Kidney tubule cell (primary cell): Measurements from ENCODE around the gene MAML2.
"Not testable (repeated sequence)": the region's sequence is repeated elsewhere in the genome, so short reads cannot be mapped to it uniquely, and the experiment has no call there.

ENCODE experiments used
- DNase-seq: peaks from one replicate; pipeline ENCODE4 v3.0.0-alpha.2; 2018; ENCODE audit warnings: low spot score

The MAML2 gene

DNA sequence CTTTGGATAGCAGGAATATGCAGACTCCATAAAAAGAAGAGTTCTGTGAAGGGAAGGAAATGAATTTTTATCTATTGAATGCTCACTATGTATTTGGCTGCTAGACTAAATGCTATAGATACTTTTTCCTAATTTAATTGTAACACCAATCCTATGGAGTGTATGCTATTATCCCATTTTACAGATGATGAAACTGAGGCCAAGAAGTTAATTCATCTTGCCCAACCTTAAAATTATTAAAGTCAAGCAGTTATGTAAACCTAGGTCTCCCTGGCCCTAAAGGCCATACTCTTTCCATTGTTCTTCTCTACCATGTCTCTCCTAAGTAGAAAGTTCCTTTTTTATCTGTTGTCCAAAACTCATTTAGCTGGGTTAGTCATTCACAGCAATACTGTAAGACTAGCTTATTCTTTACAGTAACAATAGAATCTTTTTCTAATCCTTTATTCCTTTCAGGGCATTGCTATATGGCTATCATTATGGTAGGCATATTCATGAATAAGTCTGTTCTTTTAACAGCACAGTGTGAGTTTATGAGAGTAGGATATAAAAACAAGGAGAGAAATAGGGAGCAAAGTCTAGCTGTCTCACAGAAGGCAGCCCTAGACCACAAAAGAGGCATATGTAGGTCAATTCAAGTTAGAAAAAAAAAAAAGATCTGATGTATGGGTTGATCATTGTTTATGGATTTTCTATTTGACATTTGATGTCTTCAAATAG is 50.5 kb downstream of the MAML2 start:
- DNase-seq = no peak

DNA sequence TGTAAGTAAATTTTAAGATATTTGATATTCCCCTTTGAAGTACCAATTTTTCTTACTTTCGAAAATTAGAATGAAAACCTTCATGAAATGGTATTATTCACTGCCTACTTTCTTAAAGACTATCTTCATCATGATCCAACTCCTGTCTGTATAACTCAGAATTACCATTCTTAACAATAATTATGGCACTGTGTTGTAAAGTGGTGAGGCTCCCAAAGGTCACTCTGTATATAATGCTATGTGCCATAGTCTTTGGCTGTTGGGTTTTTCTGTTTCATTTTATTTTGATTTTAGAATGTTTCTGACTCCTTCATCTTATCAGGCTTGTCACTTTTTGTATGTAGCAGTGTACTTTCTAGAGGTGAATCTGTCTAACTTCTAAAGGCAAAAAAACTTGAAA is 52.4 kb downstream of the MAML2 start:
- no peak for DNase-seq

DNA sequence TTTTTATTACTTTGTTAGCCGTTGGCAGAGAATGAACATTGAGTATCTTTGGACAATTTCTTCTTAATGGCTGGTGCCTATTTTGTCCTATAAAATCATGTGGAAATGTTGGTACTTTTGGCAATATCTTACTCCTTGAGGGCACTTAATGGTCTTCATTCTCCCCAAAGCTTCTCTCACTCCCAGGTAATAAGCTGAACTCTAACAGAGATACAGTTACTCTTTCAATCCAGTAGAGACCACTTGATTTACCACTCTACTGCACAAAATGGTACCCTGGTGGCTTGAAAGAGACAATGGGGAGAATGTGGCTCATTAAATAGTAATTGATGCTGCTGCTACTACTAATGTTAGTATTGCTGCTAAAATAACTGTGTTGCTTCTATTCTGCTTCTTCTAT is 53.0 kb downstream of the MAML2 start:
- no peak for DNase-seq

DNA sequence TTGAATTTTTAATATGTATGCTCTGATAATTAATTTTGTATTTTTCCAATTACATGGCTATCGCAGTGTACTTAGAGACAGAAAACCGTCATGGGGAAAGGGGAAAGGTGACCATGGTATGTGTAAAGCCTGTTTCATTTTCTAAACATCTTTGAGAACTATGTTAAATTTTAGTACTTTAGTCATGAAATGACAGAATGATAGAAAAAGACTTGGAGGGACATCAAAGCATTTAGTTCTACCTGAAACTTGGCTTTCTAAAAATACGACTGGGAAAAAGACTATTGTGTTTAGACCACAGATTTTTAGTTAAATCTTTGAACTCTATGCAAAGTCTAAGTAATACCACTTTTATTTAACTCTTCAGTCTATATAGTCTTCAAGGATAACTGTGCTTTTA is 54.1 kb downstream of the MAML2 start:
- no peak for DNase-seq

DNA sequence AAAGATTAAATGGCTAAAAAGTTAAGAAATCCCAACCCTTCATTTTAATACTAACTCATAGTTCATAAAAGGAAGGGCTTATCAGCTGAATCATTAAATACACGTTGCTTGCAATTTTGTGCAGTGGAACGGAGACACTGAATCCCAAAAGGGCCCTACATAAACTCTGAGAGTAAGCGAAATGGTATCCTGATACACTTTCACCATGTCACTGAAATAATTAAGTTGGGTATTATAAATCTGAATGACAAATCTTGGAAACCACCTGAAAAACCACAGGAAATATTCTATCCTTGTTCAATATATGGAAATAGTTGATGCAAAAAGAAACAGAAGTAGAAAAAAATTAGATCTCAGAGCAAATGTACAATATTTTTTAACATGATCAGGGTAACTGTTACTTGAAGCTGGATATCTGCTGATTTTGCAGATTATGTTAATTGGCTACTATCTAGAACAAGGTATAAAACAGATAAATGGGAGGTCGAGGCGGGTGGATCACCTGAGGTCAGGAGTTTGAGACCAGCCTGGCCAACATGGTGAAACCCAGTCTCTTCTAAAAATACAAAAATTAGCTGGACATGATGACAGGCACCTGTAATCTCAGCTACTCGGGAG is 55.1 kb downstream of the MAML2 start:
- peak; percentile 42 for DNase-seq

DNA sequence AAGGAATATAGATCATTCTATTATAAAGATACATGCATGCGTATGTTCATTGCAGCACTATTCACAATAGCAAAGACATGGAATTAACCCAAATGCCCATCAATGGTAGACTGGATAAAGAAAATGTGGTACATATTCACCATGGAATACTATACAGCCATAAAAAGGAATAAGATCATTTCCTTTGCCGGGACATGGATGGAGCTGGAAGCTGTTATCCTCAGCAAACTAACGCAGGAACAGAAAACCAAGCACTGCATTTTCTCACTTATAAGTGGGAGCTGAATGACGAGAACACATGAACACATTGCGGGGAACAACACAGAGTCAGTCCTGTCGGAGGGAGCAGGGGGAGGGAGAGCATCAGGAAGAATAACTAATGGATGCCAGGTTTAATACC is 57.0 kb downstream of the MAML2 start:
- not testable (repeated sequence) for DNase-seq

DNA sequence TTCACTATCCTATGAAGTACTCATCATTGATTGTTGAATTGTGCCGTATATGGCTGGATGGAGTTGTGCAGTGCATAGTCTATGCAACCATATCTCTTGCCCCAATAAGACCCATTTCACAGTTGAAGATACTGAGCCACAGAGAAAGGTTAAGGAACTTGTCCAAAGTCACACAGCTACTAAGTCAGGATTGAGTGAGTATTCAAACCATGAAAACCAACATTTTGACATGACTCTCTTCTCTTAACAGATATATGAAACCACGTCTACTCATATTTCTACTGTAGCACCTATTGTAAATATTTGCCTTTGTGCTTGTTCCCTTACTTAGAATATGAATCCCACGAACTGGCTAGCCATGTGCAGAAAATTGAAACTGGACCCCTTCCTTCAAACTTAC is 58.1 kb downstream of the MAML2 start:
- no peak for DNase-seq

DNA sequence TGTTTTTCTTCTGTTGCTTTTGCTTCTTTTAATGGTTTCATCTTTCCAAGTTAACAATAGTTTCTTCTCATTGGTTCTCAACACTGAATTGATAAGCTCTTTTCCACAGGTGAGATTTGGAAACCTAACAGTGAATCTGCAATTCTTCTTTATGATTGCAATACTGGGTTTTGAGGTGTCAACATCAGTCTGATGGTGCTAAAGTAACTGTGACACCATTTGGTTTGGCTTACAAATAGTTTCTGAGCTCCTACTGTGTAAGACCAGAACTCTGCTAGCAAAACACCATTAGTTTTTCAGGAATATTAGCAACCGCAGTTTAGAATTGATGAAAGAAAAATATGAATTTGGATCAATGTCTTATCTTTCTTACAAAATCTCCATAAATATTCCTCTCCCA is 58.6 kb downstream of the MAML2 start:
- DNase-seq = no peak

DNA sequence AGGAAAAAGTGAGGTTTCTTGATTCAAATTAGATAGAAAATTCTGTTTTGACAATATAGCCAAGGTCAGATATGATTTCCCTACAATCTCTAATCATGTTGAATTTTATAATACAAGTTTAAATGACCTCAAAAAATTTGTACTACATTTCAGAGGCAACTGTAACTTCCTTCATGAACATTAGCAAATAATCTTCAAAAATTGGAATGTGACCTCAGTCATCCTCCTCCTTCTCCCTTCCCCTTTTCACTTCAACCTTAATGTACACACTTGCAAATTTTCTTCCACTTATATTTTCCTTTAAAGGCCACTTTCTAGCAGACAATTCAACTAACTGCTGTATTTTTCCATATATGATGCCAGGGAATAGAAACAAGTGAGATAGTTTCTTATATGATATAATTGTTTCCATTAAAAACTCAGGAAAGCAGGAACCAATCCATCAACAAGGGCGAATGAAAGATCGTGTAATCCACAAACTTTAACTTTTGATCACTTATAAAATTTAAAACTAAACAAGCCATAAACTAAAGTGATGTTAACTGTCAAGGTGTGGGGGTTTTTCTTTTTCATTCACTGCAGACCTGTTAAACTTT is 60.3 kb downstream of the MAML2 start:
- DNase-seq = no peak

DNA sequence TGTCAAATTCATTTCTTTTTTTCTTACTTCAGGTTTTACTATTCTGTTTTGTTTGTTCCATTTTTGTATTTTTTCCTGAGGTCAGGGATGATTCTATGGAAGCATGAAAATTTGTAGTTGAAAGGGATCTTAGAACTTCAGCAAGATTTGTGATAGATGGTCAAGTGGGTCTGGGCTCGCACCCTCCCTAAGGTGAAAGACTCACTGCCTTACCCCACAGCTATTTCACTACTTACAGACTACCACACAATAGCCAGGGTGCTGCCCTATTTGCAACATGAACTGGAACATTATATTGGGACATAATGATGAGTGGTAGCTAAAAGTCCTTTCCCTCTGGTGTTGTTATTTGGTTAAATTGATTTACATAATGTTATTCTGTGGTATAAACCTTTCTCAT is 62.6 kb downstream of the MAML2 start:
- no peak for DNase-seq

DNA sequence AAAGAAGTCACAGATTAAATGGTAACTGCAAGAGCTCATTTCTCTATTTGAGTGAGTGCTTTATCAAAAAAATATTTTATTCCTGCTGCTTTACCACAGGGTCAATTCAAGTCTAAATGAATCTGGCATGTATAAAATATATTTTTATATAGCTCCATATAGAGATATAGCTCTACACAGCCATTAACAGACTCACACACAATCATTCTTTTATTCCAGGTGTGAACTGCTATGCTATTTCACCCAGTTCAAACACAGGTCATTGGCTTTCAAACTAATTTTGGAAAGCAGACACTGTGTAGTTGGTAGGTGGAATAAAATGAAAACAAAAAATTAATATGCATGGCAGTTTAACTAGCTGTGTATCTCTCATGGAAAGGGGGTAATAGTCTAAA is 63.1 kb downstream of the MAML2 start:
- DNase-seq = no peak

DNA sequence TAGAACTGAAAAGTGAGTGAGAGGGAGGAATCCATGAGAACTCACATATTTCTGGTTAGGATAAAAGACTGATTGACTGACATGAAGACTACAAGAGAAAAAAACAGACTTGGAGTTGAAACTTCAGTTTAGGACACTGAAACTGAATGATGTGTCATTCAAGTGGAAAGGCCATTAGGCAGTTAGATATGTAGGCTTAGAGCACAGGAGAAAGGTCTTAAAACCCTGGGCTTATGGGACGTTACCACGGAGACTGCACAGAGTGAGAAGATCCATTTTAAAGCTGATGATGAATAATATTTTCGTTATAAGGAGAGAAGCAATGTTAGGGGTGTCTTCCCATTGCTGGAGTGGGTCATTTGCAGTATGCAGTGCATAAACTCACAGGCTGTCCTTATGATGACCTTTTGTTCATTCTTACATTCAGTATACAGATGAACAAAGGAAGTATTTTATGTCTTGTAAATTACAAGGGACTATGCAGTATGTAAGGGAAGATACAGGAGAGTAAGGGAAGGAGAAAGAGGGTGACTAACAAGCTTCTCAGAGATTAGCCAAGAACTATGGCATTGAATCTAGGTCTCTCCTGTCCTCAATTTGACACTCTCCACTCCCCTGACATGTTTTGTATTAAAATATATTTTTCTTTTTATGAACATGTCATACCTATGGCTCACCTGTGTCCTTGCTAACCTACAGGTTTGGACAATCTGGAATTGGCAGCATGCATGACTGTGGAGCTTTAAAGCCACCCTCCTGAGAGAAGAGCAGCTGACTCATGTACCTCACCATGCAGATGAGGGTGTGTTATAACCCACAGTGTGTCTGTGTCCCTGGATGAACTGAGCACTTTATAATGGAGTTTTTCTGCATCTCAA is 63.7 kb downstream of the MAML2 start:
- DNase-seq = peak; percentile 78

DNA sequence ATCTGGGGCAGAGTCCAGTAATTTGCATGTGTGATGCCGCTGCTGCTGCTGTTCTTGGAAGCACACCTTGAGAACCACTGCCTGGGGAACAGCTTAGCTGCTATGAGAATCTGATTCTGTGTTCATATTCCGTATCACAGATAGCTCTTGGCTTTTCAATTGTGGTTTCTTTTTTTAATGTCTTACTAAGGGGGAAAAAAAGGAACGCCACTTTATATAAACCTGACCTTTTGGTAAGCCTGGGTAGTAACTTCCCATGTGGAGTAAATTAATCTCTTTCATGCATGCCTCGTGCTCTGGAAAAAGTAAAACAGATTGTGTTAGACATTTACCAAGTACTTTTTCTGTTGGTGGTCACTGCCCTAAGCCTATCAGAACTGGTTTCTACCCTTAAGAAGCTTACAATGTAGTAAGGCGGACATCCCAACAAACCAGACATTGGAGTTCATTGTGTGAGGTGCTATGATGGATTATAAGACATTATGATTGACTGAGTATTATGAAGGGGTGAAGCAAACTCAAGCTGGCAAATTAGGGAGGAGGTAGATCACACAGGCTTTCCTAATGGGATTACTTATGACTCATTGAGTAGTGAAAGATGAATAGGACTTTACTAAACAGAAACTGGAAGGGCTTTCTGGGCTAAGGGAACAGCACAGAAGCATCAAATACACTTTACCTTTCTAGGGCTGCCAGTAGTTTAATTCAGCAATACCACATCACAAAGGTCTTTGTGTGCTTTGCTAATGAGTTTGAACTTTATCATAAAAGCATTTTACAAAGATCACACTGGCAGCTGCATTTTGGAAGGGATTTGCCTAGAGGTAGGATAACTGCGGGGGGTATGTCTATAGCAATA is 64.7 kb downstream of the MAML2 start:
- no peak for DNase-seq

DNA sequence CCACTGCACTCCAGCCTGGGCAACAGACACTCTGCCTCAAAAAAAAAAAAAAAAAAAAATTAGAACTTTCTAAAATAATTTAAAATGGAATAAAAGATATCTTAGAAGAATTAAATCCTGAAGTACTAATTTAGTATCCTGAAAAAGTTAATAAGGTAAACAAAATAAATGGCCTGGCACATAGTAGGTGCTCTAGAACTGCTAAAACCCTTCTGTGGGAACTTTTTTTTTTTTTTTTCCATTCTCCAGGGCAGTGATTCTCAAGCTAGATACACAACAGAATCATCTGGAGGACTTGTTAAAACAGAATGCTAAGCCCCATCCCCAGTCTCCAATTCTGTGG is 65.3 kb downstream of the MAML2 start:
- no peak for DNase-seq

DNA sequence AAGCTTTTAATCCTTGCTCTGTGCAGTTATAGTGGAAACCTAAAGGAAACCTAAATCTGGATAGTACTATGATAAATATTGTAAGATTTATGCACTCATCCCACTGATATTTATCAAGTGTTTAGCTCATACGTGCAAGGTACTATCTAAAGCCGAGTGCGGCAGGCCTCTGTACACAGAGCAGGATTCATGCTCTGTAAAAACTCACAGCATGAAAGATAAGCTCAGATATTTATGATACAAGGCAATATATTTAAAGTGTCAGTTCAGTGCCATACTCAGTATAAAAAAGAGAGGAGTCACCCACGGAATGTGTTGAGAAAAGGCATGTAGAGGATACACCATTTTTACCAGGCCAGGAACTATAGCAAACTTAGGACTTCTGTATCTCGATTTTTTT is 66.2 kb downstream of the MAML2 start:
- no peak for DNase-seq

DNA sequence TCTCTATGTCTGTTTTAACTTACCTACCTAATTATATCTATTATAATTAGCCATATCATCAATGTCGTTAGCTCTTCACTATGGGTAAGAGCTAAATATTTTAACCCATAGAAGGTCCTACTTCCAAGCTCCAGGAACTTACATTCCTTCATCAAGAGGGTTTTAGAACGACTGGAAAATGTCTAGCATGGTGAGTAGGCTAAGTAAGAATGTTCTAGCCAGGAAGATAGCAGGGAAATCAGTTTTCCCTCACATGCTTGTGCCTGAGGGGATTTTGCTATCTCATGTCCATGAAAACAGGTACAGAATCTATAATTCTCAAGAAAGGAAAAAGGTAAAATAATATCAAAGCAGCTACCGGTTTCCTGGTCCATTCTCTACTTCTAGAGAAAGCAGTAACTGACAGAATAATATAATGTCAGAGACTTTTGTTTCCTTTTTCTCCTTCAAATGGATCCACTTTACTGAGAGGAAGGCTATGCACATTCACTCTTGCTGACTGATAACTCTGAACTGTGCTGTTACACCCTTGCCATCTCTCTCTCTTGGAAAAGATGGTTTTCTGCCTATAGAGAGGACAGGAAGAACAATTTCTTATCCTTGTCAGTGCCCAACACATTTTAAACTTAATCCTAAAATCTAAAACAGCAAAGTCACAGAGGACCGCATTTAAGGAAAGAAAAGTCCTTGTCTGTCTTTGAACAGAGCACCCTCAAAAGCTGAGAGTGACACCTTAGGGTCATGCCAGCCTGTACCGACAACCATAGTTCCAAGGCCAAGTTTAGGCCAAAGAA is 67.0 kb downstream of the MAML2 start:
- DNase-seq = peak; percentile 41

DNA sequence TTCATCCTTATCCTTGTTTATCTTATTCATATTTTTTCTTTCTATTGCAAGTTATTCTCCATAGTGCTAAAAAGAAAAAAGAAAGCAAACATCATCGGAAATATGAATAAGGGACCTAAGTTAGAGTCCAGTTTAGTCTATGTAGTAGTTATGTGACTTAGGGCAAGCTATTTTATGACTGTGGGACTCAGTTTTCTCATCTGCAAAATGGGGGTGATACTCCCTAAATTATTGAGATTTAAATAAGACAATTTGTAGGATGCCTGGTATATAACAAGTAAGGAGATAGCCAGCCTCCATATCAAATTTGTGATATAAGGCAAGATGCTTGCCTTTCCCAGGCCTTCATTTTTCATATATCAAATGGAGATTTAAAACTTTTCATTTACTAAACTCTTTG is 69.5 kb downstream of the MAML2 start:
- no peak for DNase-seq

DNA sequence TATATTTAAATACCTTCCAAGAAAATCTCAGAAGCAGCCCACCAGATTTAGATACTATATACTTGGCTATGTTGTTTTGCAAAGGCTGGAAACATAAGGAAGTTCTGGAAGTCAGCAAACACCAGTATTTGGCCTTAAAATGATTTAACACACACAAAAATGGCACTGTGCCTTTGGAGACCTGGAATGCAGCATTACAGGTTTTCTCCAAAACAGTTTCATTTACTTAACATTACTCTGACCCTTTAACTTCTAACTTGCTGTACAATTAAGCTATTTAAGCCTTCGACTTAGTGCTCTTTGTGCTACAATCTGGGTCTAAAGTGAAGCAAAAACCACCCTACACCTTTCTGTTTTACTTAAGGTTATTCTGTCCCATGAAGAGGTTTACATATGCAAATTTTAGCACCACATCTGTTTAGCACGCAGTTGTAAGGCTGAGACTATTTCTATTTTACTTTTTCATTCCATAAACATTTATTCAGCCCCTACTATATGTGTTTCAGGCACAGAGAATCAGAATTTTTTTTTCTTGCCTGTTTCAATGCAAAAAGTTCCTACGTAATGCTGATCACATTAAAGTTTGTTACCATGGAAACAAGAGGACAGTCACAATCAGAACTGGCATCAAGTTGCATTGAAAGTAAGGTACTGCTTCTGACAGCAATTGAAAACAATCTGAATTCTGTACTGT is 70.3 kb downstream of the MAML2 start:
- DNase-seq = peak; percentile 37

DNA sequence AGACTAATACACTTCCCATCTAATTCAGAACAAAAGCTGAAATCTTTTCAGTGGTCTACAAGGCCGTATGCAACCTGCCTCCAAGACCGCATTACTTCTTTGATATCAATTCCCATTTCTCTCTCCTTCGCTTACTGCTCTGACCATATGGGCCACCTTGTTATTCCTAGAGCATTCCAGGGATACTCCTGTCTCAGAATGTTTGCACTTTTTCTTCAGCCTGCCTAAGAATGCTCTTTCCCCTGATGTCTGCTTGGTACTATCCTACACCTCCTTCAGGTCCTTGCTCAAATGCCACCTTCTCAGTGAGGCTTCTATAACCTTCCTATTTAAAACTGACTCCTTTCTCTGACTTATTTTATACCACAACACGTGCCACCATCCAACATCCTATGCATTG is 71.2 kb downstream of the MAML2 start:
- no peak for DNase-seq

DNA sequence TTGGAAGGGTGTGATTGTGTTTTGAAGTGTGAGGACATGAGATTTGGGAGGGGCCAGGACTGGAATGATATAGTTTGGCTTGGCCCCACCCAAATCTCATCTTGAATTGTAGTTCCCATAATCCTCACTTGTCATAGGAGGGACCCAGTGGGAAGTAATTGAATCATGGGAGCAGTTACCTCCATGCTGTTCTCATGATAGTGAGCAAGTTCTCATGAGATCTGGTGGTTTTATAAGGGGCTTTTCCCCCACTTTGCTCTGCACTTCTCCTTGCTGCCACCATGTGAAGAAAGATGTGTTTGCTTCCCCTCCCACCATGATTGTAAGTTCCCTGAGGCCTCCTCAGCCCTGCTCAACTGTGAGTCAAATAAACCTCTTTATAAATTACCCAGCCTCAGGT is 71.6 kb downstream of the MAML2 start:
- not testable (repeated sequence) for DNase-seq
